ENCODE data around the gene SNX10. TPM values are rescaled to one million over a fixed set of nuclear protein-coding genes. Genes with fewer than 3 reads are reported as not detected.

Gene SNX10
- total and polyA plus RNA-seq, 8 donors: 2.9 to 23.5 (median 6.0) TPM

DNA sequence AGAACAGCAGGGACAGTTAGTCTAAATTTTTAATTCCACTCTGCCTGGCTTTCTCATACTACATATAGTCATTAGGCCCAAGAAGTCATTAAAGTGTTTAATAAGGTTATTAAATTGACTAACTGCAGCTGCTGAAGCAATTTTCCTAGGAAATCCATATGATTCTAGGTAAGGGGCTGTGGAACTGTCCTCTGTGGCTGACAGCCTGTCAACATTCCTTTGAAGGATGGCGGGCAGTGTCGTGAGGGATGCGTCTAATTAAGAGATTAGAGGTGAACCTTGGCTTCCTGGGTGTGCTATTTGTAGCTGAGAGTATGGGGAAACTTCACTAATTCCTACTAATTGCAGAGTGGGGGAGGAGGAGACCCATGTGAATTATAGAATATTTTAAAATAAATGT, 64.6 kb downstream of the SNX10 start:
- no peaks in the 10 kb centered on the region for H3K4me1 ChIP-seq
- intact Hi-C loops (cut with DNase I): no loop called here
- WGBS, 2 donors: 85 to 89% methylated on average over 3 of the region's 3 CpGs

DNA sequence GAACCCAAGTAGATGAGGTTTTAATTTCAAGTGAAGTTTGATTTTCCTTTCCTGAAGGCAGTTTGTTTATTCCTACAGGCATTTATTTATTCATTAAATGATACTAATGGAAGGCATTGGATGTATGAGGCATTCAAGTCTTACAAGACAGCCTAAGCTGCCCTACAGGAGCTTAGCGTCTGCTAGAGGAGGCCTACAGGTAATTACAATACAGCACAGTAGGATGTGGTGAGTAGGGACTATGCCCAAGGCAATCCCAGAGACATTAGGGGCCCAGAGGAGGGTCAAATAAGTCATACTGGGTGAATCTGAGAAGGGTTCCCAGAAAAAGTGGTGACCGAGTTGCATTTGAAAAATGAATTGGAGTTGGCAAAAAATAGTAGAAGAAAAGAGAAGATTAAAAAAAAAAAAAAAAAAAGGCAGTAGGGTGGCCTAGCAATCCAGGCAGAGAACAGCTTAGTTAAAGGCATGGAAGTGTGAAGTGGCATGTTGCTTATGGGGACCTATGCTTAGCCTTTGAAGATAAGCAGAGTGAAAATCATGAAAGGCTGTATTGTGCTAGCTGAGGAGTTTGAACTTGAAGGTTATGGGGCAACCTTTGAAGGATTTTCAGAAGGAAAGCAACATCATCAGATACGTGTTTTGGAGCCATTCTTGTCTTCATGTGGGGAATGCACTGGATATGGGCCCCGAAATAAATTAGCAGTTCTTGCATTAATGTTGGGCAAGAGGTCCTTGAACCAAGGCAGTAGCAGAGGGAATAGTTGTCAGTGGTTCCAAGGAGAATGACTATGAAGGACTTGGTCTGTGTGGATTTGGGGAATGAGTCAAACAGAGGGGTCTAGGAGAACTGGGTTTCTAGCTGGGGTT, 65.5 kb downstream of the SNX10 start:
- no peak overlapping the region for H3K4me3 ChIP-seq
- H3K36me3 ChIP-seq: no peaks in the 10 kb centered on the region
- H3K9me3 ChIP-seq: no peaks in the 10 kb centered on the region
- H3K27ac ChIP-seq: no peak overlapping the region
- TF ChIP-seq, protein P1, sequence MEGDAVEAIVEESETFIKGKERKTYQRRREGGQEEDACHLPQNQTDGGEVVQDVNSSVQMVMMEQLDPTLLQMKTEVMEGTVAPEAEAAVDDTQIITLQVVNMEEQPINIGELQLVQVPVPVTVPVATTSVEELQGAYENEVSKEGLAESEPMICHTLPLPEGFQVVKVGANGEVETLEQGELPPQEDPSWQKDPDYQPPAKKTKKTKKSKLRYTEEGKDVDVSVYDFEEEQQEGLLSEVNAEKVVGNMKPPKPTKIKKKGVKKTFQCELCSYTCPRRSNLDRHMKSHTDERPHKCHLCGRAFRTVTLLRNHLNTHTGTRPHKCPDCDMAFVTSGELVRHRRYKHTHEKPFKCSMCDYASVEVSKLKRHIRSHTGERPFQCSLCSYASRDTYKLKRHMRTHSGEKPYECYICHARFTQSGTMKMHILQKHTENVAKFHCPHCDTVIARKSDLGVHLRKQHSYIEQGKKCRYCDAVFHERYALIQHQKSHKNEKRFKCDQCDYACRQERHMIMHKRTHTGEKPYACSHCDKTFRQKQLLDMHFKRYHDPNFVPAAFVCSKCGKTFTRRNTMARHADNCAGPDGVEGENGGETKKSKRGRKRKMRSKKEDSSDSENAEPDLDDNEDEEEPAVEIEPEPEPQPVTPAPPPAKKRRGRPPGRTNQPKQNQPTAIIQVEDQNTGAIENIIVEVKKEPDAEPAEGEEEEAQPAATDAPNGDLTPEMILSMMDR (IDR thresholded peaks at IDR 0.05): no peak
- no peaks in the 10 kb centered on the region for H3K4me1 ChIP-seq
- 86 to 94% methylated on average over 4 of the region's 4 CpGs for WGBS, 2 donors
- FAIRE-seq (no peak), DNase-seq (no peak), ATAC-seq (no peak)
- intact Hi-C loops (cut with DNase I): no loop called here
- H3K27me3 ChIP-seq: no peaks in the 10 kb centered on the region

More for the DNA sequence above, 64.6 kb downstream of the SNX10 start:
- H3K27ac ChIP-seq: no peak overlapping the region
- H3K36me3 ChIP-seq: no peaks in the 10 kb centered on the region
- ATAC-seq: no peak
- TF ChIP-seq, protein P1 (IDR thresholded peaks at IDR 0.05): no peak
- no peak for FAIRE-seq
- no peaks in the 10 kb centered on the region for H3K9me3 ChIP-seq
- H3K4me3 ChIP-seq: no peak overlapping the region
- no peaks in the 10 kb centered on the region for H3K27me3 ChIP-seq
- no peak for DNase-seq

DNA sequence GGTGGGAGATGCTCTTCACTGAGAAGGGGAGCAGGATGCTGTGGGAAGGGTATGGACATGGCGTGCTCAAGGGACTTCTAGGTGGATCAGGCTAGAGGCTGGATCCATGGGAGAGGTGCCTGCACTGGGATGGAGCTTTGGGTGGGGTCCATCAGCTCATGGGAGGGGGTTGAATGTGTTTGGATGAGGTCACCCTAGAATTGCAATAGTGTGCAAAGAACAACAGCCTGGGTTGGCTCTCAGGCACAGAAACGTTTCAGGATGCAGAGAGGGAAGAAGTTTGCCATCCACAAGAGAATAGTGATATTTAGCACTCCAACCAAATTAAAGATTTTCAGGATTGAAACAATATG, 66.1 kb downstream of the SNX10 start:
- H3K27ac ChIP-seq: no peak overlapping the region
- WGBS, 2 donors: 74 to 88% methylated on average over 2 of the region's 2 CpGs
- FAIRE-seq (no peak), DNase-seq (no peak), ATAC-seq (no peak)
- intact Hi-C loops (cut with DNase I): no loop called here
- H3K4me3 ChIP-seq: no peak overlapping the region
- H3K4me1 ChIP-seq: no peaks in the 10 kb centered on the region
- H3K27me3 ChIP-seq: no peaks in the 10 kb centered on the region
- TF ChIP-seq, protein P1 (IDR thresholded peaks at IDR 0.05): no peak
- H3K36me3 ChIP-seq: no peaks in the 10 kb centered on the region
- H3K9me3 ChIP-seq: no peaks in the 10 kb centered on the region

DNA sequence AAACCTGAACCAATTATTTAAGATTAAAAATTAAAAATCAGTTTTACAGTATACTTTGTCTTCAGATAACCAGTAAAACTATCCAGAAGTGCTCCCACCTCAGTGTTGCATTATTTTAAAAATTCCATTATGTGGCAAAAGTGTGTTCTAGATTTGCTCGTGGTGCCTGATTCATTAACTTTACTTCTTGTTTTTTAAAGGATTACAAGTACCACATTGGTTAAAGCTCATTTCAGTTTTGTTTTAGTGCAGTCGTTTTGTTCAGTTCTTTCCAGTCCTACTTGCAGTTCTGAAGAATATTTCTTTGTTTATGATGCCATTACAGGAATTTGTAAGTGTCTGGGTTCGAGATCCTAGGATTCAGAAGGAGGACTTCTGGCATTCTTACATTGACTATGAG, 69.0 kb downstream of the SNX10 start:
- Histone ChIP-seq H3K9me3 (no peaks in the 10 kb centered on the region), H3K36me3 (no peaks in the 10 kb centered on the region), H3K27me3 (no peaks in the 10 kb centered on the region), H3K27ac (no peak overlapping the region), H3K4me1 (peaks cover 0 to 20% (median 18%) of the 10 kb centered on the region in 3 donors), H3K4me3 (no peak overlapping the region)
- WGBS, 2 donors: 62 to 76% methylated on average over 3 of the region's 3 CpGs
- no peak for FAIRE-seq
- no peak for DNase-seq
- intact Hi-C loops (cut with DNase I): loop anchor here in 1 of 3 donors (5.0 to 10.0 kb wide), 2 partner anchors 273 to 466 kb away; no protein-coding TSS in a partner anchor
- TF ChIP-seq, protein P1 (IDR thresholded peaks at IDR 0.05): no peak
- ATAC-seq: no peak

DNA sequence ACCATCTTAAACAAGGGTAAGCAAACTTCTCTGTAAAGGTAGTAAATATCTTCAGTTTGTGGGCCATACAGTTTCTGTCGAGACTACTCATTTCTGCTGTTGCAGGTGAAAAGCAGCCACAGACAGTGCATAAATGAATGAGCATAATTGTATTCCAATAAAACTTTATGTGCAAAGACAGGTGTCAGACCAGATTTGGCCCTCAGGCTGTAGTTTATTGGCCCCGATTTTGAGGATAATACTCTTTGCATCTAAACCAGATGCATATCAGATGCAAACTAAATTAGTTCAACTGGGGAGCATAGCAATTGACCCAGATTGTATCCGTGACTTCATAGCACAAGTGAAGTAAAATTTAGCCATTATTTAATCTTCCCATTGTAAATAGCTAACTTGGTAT, 70.0 kb downstream of the SNX10 start:
- no peak for FAIRE-seq
- H3K9me3 ChIP-seq: no peaks in the 10 kb centered on the region

More for the DNA sequence above, 70.0 kb downstream of the SNX10 start:
- intact Hi-C loops (cut with DNase I): loop anchor here in 1 of 3 donors (5.0 to 10.0 kb wide), 2 partner anchors 274 to 467 kb away; no protein-coding TSS in a partner anchor
- Histone ChIP-seq H3K4me3 (no peak overlapping the region), H3K27me3 (no peaks in the 10 kb centered on the region), H3K4me1 (peaks cover 0 to 22% (median 20%) of the 10 kb centered on the region in 3 donors), H3K27ac (no peak overlapping the region), H3K36me3 (no peaks in the 10 kb centered on the region)
- DNase-seq (no peak), ATAC-seq (no peak)
- TF ChIP-seq, protein P1 (IDR thresholded peaks at IDR 0.05): no peak
- 91 to 93% methylated on average over 3 of the region's 3 CpGs for WGBS, 2 donors

Measured in pancreas (tissue), 10 donors.